Fibroblast of the aortic adventitia (primary cell): ENCODE measurements around the gene CCDC187. TPM values are rescaled to one million over a fixed set of nuclear protein-coding genes. Genes with fewer than 3 reads are reported as not detected.
A peak's percentile ranks its signal among the peaks of the same experiment; 100 is the strongest.

Experiments used
- DNase-seq: peaks from one replicate; pipeline ENCODE4 v3.0.0-alpha.2; 2010; ENCODE audit warnings: low read depth
- H3K4me3 ChIP-seq: 2 replicates; pipeline ENCODE4 v1.5.1; 2011; ENCODE audit warnings: low read depth, mild to moderate bottlenecking, control low read depth, low read length, moderate library complexity
- CTCF ChIP-seq: IDR thresholded peaks from 2 replicates; pipeline ENCODE4 v1.5.1; 2011; ENCODE audit warnings: mild to moderate bottlenecking, low read length, control low read depth, inconsistent platforms; ENCODE audit not compliant: insufficient read depth
- total RNA-seq: library from RNA; depleted of rRNA; stranded (reverse); fragments of >200 nt; gene quantifications from 2 replicates; pipeline ENCODE4 v1.2.3, GENCODE V29; 2012; ENCODE audit warnings: low replicate concordance

The CCDC187 gene
- total RNA-seq, 1 donor = under 0.01 TPM

DNA sequence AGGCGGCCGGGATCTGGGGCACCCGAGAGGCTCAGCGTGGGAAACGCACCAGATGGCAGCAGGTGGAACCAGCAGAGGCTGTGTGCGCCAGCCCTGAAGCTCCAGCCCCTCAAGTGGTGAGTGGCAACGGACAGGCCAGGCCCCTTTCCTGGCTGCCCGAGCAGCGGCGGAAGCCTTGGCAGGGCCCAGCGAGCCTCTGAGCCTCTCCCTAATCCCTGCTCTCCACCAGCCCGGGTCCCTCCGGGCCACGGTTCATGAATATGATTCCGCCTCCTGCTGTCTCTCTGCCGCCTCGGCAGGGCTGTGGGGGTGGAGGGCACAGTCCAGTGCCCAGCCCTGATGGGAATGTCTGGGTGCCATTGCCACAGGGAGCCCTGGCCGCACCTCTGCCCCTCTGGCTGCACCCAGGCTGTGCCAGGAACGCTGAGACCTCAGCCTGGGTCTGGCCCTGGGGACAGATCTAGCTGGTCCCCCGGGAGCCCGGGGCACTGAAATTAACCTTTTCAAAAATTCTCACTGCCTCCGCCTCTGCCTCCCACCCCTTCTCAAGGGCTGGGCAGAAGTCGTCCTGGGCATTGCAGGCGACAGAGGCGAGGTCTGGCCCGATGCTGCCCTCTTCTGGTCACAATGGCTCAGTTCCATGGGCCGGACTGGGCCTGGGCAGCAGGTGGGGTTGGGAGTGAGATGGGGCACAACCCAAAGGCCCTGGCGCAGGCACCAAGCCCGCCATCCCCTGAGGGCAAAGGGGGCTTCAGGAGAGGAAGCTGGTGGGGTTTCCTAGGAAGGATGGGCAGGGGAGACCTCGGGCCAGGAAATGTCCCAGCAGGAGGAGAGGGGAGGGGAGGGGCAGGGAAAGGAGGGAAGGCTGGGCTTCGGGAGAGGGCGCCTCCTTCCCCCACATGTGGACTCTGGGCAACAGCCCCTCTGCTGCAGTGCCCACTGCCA is 20.3 kb downstream of the CCDC187 start:
- H3K4me3 ChIP-seq = peak overlapping the region; percentile 25
- peak; percentile 68 for DNase-seq
- TF ChIP-seq CTCF = peak; percentile 87

GRCh38 chr9:136282272-136282861 is 21.5 kb downstream of the CCDC187 start:
- no peak for DNase-seq
- no peak overlapping the region for H3K4me3 ChIP-seq
- TF ChIP-seq CTCF = no peak

- DNase-seq = no peak
- no peak for TF ChIP-seq CTCF
- no peak overlapping the region for H3K4me3 ChIP-seq
Measured at GRCh38 chr9:136281421-136282271, 22.2 kb downstream of the CCDC187 start.

DNA sequence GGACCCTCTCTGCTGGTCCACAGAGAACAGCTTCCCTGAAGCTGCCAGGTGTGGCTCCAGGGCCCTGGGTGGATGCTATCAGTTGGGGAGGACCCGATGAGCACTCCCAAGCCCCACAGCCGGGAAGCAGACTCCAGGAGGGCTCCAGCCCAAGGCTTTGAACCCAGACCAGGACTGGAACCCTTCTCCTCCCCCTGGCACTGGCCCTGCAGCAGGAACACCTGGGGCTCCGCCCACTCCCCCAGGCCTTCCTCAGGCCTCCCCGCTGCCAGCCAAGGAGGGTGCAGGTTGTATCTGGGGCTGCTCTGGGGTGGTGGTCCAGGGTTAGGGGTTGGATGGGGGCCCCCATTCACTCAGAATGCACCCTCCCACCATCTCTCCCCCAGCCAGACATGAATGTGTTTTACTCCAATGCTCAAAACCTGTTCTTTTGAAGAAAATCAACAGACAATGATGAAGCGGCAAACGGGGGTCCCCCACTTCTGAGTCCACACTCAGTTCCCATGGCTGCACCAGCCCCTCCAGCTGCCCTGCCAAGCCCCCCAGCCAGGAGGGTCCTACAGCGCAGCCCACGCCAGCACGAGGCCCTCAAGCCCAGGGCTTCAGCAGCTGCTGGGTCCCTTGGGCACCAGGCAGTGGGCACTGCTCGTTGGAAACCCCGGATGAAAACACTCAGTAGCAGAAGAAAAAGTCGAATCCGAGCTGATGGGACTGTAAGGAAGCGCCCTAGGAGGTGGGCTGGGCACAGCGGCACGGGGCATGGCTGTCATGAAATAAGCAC is 23.2 kb downstream of the CCDC187 start:
- no peak for DNase-seq
- H3K4me3 ChIP-seq = no peak overlapping the region
- no peak for TF ChIP-seq CTCF

GRCh38 chr9:136279471-136279870 is 24.4 kb downstream of the CCDC187 start:
- DNase-seq = no peak
- TF ChIP-seq CTCF = no peak
- H3K4me3 ChIP-seq = no peak overlapping the region

DNA sequence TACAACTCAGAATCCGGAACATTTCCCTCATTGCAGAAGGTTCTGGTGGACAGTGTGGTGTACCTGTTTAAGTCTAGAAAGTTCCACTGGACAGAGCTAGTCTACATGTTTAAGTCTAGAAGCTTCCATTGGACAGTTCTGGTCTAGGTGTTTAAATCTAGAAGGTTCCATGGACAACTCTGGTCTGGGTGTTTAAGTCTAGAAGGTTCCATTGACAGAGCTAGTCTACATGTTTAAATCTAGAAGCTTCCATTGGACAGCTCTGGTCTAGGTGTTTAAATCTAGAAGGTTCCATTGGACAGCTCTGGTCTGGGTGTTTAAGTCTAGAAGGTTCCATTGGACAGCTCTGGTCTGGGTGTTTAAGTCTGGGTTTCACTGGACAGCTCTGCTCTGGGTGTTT is 25.0 kb downstream of the CCDC187 start:
- no peak overlapping the region for H3K4me3 ChIP-seq
- no peak for DNase-seq
- TF ChIP-seq CTCF = no peak
